K562 (cell line): ENCODE data around the gene GOLPH3. TPM values are rescaled to one million over a fixed set of nuclear protein-coding genes. Genes with fewer than 3 reads are reported as not detected.

ENCODE experiments used
- ATAC-seq: fragments of 200-7000 bp; cut with Tn5 transposase; 3 replicates; pipeline ENCODE4 v1.9.1; 2020; ENCODE audit warnings: moderate library complexity
- BruUV-seq: library from RNA; stranded (reverse); fragments of 400-500 nt; replicated peaks from 2 replicates; lab custom pipeline; 2021; lab: Mats Ljungman, UMichigan
- CTCF ChIA-PET: fragments of 300-600 bp; formaldehyde crosslinking; extraction: SDS; loops from one replicate; lab custom pipeline; 2021; ENCODE audit warnings: low intra/inter-chr PET ratio; lab: Yijun Ruan, JAX
- POLR2A ChIA-PET: fragments of 300-600, 350-650 bp; sonication (Branson Sonifier 250); formaldehyde crosslinking; extraction: SDS; loops from one replicate; lab custom pipeline; 2021; ENCODE audit warnings: antibody characterized with exemption, inconsistent platforms; lab: Yijun Ruan, JAX
- DNase-seq, 4 experiments: peaks; one replicate each; pipeline versions ENCODE4 v3.0.0 to v3.0.0-alpha.2; 2011 to 2018; ENCODE audit warnings: low spot score in 3 of 4, mixed read lengths in 3 of 4; ENCODE audit errors: extremely low read depth in 1 of 4
- FAIRE-seq: peaks from 2 replicates; lab custom pipeline; 2011; peaks lifted over from hg19 to GRCh38; lab: Jason Lieb, UNC
- H2AFZ ChIP-seq: 2 replicates; pipeline ENCODE4 v1.6.0; 2011; ENCODE audit warnings: low read depth, low read length, control low read depth, inconsistent platforms
- H3K27ac ChIP-seq: fragments of 200-600 bp; 3 replicates; pipeline ENCODE4 v1.8.0; 2011; ENCODE audit warnings: low read depth, mild to moderate bottlenecking, control low read depth, inconsistent platforms, low read length, moderate library complexity, mixed read lengths; ENCODE audit errors: extremely low read depth
- H3K27me3 ChIP-seq, 2 experiments: fragments of 300-600 bp in 1 of 2; 2 replicates in 1 of 2; 3 replicates in 1 of 2; pipeline versions ENCODE4 v1.6.0 to v1.8.0; 2011; ENCODE audit warnings: inconsistent platforms in 2 of 2, low read length in 2 of 2, mild to moderate bottlenecking in 1 of 2, mixed read lengths in 1 of 2, moderate library complexity in 1 of 2; ENCODE audit not compliant: control insufficient read depth in 2 of 2, insufficient read depth in 2 of 2
- H3K36me3 ChIP-seq: fragments of 300-600 bp; 3 replicates; pipeline ENCODE4 v1.8.0; 2011; ENCODE audit warnings: mild to moderate bottlenecking, low read length, inconsistent platforms; ENCODE audit not compliant: control insufficient read depth, insufficient read depth
- H3K4me1 ChIP-seq, 2 experiments: fragments of 200-600 bp in 1 of 2; replicated peaks in 1 of 2; 2 replicates in 1 of 2; 3 replicates in 1 of 2; pipeline versions ENCODE4 v1.5.1 to v1.8.0; 2011; ENCODE audit warnings: inconsistent platforms in 2 of 2, low read length in 2 of 2, mild to moderate bottlenecking in 1 of 2, mixed read lengths in 1 of 2, moderate library complexity in 1 of 2; ENCODE audit not compliant: control insufficient read depth in 2 of 2, insufficient read depth in 2 of 2
- H3K4me2 ChIP-seq: 2 replicates; pipeline ENCODE4 v1.6.1; 2011; ENCODE audit warnings: low read length, control low read depth, inconsistent platforms, mixed read lengths; ENCODE audit not compliant: insufficient read depth
- H3K4me3 ChIP-seq: fragments of 200-600 bp; sonication (generic), shearing (Covaris generic); 2 replicates; pipeline ENCODE4 v1.5.1; 2016; ENCODE audit warnings: control low read depth, inconsistent platforms
- H3K79me2 ChIP-seq: fragments of 200-600 bp; 3 replicates; pipeline ENCODE4 v1.8.0; 2011; ENCODE audit warnings: low read length, inconsistent platforms; ENCODE audit not compliant: control insufficient read depth, insufficient read depth
- H3K9ac ChIP-seq, 2 experiments: 2 replicates each; pipeline versions ENCODE4 v1.6.0 to v1.6.1; 2011; ENCODE audit warnings: low read depth in 2 of 2, low read length in 2 of 2, control low read depth in 1 of 2, inconsistent platforms in 1 of 2, mild to moderate bottlenecking in 1 of 2, mixed read lengths in 1 of 2; ENCODE audit not compliant: insufficient read depth in 1 of 2
- H3K9me1 ChIP-seq: one replicate; pipeline ENCODE4 v1.6.0; 2011; ENCODE audit warnings: inconsistent platforms, mild to moderate bottlenecking, low read length, moderate library complexity; ENCODE audit not compliant: control insufficient read depth, insufficient read depth
- H3K9me3 ChIP-seq: replicated peaks from 2 replicates; pipeline ENCODE4 v1.5.1; 2011; ENCODE audit warnings: low read depth, low read length, inconsistent platforms; ENCODE audit not compliant: control insufficient read depth, insufficient read depth
- H4K20me1 ChIP-seq: replicated peaks from 2 replicates; pipeline ENCODE4 v1.6.1; 2011; ENCODE audit warnings: low read length, inconsistent platforms, mixed read lengths; ENCODE audit not compliant: control insufficient read depth, insufficient read depth
- CREB3 ChIP-seq: fragments of 450-650 bp; conservative IDR thresholded peaks from 2 replicates; pipeline ENCODE4 v1.6.1; 2016; ENCODE audit warnings: missing genetic modification characterization, low read depth, mild to moderate bottlenecking, missing compliant biosample characterization, moderate library complexity
- IRF2 ChIP-seq: sonication (generic); formaldehyde crosslinking; IDR thresholded peaks from 2 replicates; pipeline ENCODE4 v1.8.1; 2022; ENCODE audit warnings: mild to moderate bottlenecking, missing genetic modification reagents
- PYGO2 ChIP-seq: fragments of 450-650 bp; IDR thresholded peaks from 2 replicates; pipeline ENCODE4 v1.6.1; 2016; ENCODE audit warnings: mild to moderate bottlenecking, missing genetic modification characterization, moderate library complexity, missing compliant biosample characterization
- RCOR1 ChIP-seq, 2 experiments: IDR thresholded peaks; 2 replicates each; pipeline ENCODE4 v1.6.1; 2012; ENCODE audit warnings: low read depth in 2 of 2, low read length in 2 of 2, borderline replicate concordance in 1 of 2, improper control_type of control experiment in 1 of 2
- RFX7 ChIP-seq: fragments of 250-450 bp; sonication (Bioruptor Pico); IDR thresholded peaks from 2 replicates; pipeline ENCODE4 v1.5.1; 2021; ENCODE audit warnings: mild to moderate bottlenecking
- SAFB ChIP-seq: fragments of 200-400 bp; formaldehyde crosslinking; IDR thresholded peaks from 2 replicates; pipeline ENCODE4 v1.6.1; 2017; ENCODE audit warnings: low read depth, low read length, borderline replicate concordance
- STAT5A ChIP-seq: IDR thresholded peaks from 2 replicates; pipeline ENCODE4 v1.6.1; 2012; ENCODE audit warnings: low read length, inconsistent platforms, borderline replicate concordance
- USF2 ChIP-seq: sonication (generic); formaldehyde crosslinking; IDR thresholded peaks from 2 replicates; pipeline ENCODE4 v1.5.0; 2020; ENCODE audit warnings: missing genetic modification reagents
- WGBS: fragments of 100-300 bp; shearing (Covaris generic); methylation state at CpG from one replicate; pipeline ENCODE4 v1.1.6; 2016; ENCODE audit warnings: low coverage, mixed read lengths; ENCODE audit not compliant: insufficient coverage; ENCODE audit errors: missing lambda C conversion rate; 5-methylcytosine and 5-hydroxymethylcytosine counted together
- in situ Hi-C: fragments of 300-500 bp; cut with MboI; formaldehyde crosslinking; loops from 4 replicates; pipeline ENCODE4 v1.15.0; 2018; ENCODE audit warnings: inconsistent platforms, mixed read lengths
- intact Hi-C: fragments of 100-400 bp; cut with micrococcal nuclease; formaldehyde crosslinking; loops from 2 replicates; pipeline ENCODE4 v1.14.2; 2022
- polyA plus RNA-seq, 8 experiments: library from polyadenylated mRNA; depleted of rRNA in 4 of 8; stranded (reverse) in 5 of 8; unstranded in 3 of 8; fragments of >200 nt; fragmentation: Nextera tagmentation in 2 of 8; fragmentation: Illumina TruSeq in 1 of 8; extraction: Ambion mirVana in 2 of 8; extraction: Trizol in 1 of 8; gene quantifications; 2 replicates each; pipeline versions ENCODE4 v1.2.1 to v1.2.3, GENCODE V29; 2011 to 2014; ENCODE audit warnings: inconsistent platforms in 1 of 8, missing spikeins in 1 of 8
- total RNA-seq, 7 experiments: library from RNA; depleted of rRNA in 6 of 7; stranded (reverse); fragments of >200 nt in 6 of 7; fragmentation: Illumina TruSeq in 2 of 7; extraction: Trizol in 2 of 7; gene quantifications; 2 replicates each; pipeline versions ENCODE4 v1.2.1 to v1.2.3, GENCODE V29; 2011 to 2021; ENCODE audit warnings: low replicate concordance in 1 of 7
- TF ChIP-seq, protein P1 (sequence below): sonication (generic); formaldehyde crosslinking; IDR thresholded peaks from 2 replicates; pipeline ENCODE4 v1.8.0; 2022; ENCODE audit warnings: mild to moderate bottlenecking, missing genetic modification reagents
- TF ChIP-seq, protein P2 (sequence below), 2 experiments: fragments of 450-650 bp; conservative IDR thresholded peaks; 2 replicates each; pipeline ENCODE4 v1.6.1; 2017; ENCODE audit warnings: mild to moderate bottlenecking in 2 of 2, moderate library complexity in 2 of 2
- TF ChIP-seq, protein P3 (sequence below): fragments of 450-650 bp; IDR thresholded peaks from 2 replicates; pipeline ENCODE4 v1.6.1; 2016; ENCODE audit warnings: missing biosample characterization, missing genetic modification characterization
- TF ChIP-seq, protein P4 (sequence below): fragments of 150-350 bp; conservative IDR thresholded peaks from 2 replicates; pipeline ENCODE4 v1.6.1; 2014; ENCODE audit warnings: low read length

Gene GOLPH3
- total and polyA plus RNA-seq, 9 of the 15 experiments (the other 6 are each of a cell fraction or from before 2014, with no cell fraction given), result 18.8 to 94.6 (median 55.1) TPM

DNA sequence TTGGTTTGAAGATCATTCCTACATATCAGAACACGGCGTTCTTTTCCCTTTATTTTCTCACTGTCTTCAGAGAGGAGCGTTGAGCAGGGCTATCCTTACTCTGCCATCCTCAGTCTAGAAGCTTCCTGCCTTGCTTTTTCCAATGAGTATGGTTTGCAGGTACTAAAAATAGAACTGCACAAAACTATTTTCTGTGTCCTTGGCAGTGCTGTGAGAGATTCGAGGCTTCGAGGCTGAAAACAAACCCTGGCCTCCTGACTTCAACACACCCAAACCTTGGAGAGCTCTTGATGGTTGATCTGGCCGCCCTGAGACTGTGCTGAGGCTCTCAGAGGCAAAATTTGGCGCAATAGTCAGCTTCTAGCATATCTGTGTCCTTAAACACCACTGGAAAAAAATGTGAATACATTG is 78.9 kb downstream of the GOLPH3 start (continued):
- TF ChIP-seq CREB3 (tag), result no peak
- TF ChIP-seq, protein P1, sequence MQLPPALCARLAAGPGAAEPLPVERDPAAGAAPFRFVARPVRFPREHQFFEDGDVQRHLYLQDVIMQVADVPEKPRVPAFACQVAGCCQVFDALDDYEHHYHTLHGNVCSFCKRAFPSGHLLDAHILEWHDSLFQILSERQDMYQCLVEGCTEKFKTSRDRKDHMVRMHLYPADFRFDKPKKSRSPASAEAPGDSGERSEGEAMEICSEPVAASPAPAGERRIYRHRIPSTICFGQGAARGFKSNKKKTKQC (CRISPR knock-in tag), result no peak
- TF ChIP-seq, protein P2, sequence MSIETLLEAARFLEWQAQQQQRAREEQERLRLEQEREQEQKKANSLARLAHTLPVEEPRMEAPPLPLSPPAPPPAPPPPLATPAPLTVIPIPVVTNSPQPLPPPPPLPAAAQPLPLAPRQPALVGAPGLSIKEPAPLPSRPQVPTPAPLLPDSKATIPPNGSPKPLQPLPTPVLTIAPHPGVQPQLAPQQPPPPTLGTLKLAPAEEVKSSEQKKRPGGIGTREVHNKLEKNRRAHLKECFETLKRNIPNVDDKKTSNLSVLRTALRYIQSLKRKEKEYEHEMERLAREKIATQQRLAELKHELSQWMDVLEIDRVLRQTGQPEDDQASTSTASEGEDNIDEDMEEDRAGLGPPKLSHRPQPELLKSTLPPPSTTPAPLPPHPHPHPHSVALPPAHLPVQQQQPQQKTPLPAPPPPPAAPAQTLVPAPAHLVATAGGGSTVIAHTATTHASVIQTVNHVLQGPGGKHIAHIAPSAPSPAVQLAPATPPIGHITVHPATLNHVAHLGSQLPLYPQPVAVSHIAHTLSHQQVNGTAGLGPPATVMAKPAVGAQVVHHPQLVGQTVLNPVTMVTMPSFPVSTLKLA (conservative IDR thresholded peaks at IDR 0.05), result no peak
- no peak for TF ChIP-seq USF2 (CRISPR knock-in tag)
- no peak for TF ChIP-seq PYGO2 (tag)

- Histone ChIP-seq H2AFZ (no peak overlapping the region), H3K9ac (no peak overlapping the region), H4K20me1 (no peaks in the 10 kb centered on the region), H3K4me2 (no peak overlapping the region), H3K27ac (no peak overlapping the region), H3K4me1 (peaks cover 0 to 6% of the 10 kb centered on the region in 2 experiments; a peak in 2 of 5 replicates), H3K9me1 (no peaks in the 10 kb centered on the region), H3K4me3 (no peak overlapping the region), H3K79me2 (no peaks in the 10 kb centered on the region), H3K27me3 (peaks cover 6 to 11% of the 10 kb centered on the region in 2 experiments; a peak in 3 of 5 replicates), H3K9me3 (no peaks in the 10 kb centered on the region), H3K36me3 (peaks cover 7% of the 10 kb centered on the region; the same call in 2 of the 3 replicates)
- in situ Hi-C loops, result loop anchor here (5.0 to 10.0 kb wide), 2 partner anchors 257 to 510 kb away; no protein-coding TSS in a partner anchor
- ChIA-PET CTCF (no interaction called here), POLR2A (no interaction called here)
- DNase-seq (no peak), FAIRE-seq (no peak), ATAC-seq (no peak)
- 64% methylated on average over 5 of the region's 5 CpGs for WGBS
- BruUV-seq, result no TSS peak
- intact Hi-C loops, result loop anchor here (5.0 to 10.0 kb wide), 2 partner anchors 233 to 520 kb away; no protein-coding TSS in a partner anchor
- TF ChIP-seq STAT5A (no peak), RCOR1 (IDR thresholded peaks at IDR 0.05; ENCODE audit: borderline replicate concordance in 1 of 2, low read depth in 2 of 2, low read length in 2 of 2) (no peak), SAFB (no peak), IRF2 (CRISPR knock-in tag) (no peak), RFX7 (no peak)
- TF ChIP-seq, protein P3, sequence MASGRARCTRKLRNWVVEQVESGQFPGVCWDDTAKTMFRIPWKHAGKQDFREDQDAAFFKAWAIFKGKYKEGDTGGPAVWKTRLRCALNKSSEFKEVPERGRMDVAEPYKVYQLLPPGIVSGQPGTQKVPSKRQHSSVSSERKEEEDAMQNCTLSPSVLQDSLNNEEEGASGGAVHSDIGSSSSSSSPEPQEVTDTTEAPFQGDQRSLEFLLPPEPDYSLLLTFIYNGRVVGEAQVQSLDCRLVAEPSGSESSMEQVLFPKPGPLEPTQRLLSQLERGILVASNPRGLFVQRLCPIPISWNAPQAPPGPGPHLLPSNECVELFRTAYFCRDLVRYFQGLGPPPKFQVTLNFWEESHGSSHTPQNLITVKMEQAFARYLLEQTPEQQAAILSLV (tag), result no peak
- TF ChIP-seq, protein P4, sequence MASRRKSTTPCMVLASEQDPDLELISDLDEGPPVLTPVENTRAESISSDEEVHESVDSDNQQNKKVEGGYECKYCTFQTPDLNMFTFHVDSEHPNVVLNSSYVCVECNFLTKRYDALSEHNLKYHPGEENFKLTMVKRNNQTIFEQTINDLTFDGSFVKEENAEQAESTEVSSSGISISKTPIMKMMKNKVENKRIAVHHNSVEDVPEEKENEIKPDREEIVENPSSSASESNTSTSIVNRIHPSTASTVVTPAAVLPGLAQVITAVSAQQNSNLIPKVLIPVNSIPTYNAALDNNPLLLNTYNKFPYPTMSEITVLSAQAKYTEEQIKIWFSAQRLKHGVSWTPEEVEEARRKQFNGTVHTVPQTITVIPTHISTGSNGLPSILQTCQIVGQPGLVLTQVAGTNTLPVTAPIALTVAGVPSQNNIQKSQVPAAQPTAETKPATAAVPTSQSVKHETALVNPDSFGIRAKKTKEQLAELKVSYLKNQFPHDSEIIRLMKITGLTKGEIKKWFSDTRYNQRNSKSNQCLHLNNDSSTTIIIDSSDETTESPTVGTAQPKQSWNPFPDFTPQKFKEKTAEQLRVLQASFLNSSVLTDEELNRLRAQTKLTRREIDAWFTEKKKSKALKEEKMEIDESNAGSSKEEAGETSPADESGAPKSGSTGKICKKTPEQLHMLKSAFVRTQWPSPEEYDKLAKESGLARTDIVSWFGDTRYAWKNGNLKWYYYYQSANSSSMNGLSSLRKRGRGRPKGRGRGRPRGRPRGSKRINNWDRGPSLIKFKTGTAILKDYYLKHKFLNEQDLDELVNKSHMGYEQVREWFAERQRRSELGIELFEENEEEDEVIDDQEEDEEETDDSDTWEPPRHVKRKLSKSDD, result no peak
Observed at GRCh38 chr5:32094691-32095090, 79.4 kb downstream of the GOLPH3 start.
